Measurements from ENCODE around the gene SLC7A1. TPM values are rescaled to one million over a fixed set of nuclear protein-coding genes. Genes with fewer than 3 reads are reported as not detected.
A peak's percentile ranks its signal among the peaks of the same experiment; 100 is the strongest.
"Not testable (repeated sequence)": the region's sequence is repeated elsewhere in the genome, so short reads cannot be mapped to it uniquely, and the experiment has no call there.

Gene SLC7A1
- 10 to 100 TPM; 46.0 to 72.8 (median 50.8) TPM for total RNA-seq

- H3K4me3 ChIP-seq (ENCODE audit: low read depth, poor library complexity, severe bottlenecking) = peak within 1 kb of the TSS; percentile 93
- DNase-seq (ENCODE audit: low spot score in 2 of 2) = peak; percentile 57 to 94
- 1 to 3% methylated on average over 10 to 17 of the region's 98 CpGs for WGBS, 2 donors
- intact Hi-C loops (cut with DNase I; ENCODE audit: low total_unique reads) = no loop called here
- TF ChIP-seq CTCF (IDR thresholded peaks at IDR 0.05) = no peak
- peak in 1 of 2 donors; percentile 10 for TF ChIP-seq POLR2A (IDR thresholded peaks at IDR 0.05)
These were observed at the start of gene SLC7A1 for GRCh38 chr13:29595380-29596063. Gene SLC7A1, minus strand, starts transcription at chr13:29595688. Its CDS starts 59,500 bp downstream, at chr13:29536188.

DNA sequence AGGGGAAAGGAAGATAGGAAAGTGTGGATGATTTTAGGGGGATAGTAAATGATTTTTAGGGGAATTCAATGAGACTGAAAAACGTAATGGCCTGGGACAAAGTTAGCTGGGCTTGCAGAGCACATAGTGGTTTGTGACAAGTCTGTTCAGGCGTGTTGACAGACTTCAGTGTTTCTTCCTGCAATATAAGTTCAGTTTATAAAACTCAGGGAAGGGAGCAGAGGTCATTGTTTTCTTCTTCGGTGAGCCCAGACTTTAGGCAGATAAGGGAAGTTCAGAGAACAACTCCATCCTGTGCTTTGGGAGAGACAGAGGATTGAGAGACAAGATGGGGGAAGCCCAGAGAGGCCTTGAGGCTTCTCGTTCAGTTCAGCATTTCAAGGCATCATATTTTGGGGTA is 45.2 kb upstream of the SLC7A1 start:
- intact Hi-C loops (cut with DNase I; ENCODE audit: low total_unique reads) = no loop called here
- no peak for TF ChIP-seq POLR2A (IDR thresholded peaks at IDR 0.05)
- TF ChIP-seq CTCF (IDR thresholded peaks at IDR 0.05) = no peak
- no peak for DNase-seq (ENCODE audit: low spot score in 2 of 2)
- no peak overlapping the region for H3K4me3 ChIP-seq (ENCODE audit: low read depth, poor library complexity, severe bottlenecking)
- WGBS, 2 donors = 71 to 86% methylated on average over 4 of the region's 4 CpGs

DNA sequence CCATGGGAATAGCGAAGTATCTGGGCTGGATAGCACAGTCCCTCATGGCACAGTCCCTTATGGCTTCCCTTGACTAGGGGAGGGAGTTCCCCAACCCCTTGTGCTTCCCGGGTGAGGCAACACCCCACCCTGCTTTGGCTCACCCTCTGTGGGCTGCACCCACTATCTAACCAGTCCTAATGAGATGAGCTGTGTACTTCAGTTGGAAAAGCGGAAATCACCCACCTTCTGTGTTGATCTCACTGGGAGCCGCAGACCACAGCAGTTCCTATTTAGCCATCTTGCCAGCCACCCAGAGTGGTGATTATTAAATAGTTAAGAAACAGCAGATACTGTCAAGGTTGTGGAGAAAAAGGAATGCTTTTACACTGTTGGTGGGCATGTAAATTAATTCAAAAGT is 41.3 kb upstream of the SLC7A1 start:
- intact Hi-C loops (cut with DNase I; ENCODE audit: low total_unique reads); DNase-seq (ENCODE audit: low spot score in 2 of 2); H3K4me3 ChIP-seq (ENCODE audit: low read depth, poor library complexity, severe bottlenecking): not testable (repeated sequence)
- 68 to 88% methylated on average over 4 of the region's 4 CpGs for WGBS, 2 donors

GRCh38 chr13:29624997-29625396 is 29.5 kb upstream of the SLC7A1 start:
- intact Hi-C loops (cut with DNase I; ENCODE audit: low total_unique reads) = no loop called here
- TF ChIP-seq CTCF (IDR thresholded peaks at IDR 0.05) (no peak), POLR2A (IDR thresholded peaks at IDR 0.05) (no peak)
- WGBS, 2 donors = 80 to 100% methylated on average over 2 to 4 of the region's 5 CpGs
- no peak for DNase-seq (ENCODE audit: low spot score in 2 of 2)
- no peak overlapping the region for H3K4me3 ChIP-seq (ENCODE audit: low read depth, poor library complexity, severe bottlenecking)

DNA sequence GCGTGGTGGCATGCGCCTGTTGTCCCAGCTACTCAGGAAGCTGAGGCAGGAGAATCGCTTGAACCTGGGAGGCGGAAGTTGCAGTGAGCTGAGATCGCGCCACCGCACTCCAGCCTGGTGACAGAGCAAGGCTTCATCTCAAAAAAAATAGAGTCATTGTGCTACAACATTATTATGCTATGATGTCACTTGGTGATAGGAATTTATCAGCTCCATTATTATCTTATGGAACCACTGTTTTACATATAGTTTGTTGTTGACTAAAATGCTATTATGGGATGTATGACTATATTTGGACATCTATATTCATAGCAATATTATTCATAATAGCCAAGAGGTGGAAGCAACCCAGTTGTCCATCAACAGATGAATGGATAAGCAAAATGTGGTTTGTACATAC is 26.4 kb upstream of the SLC7A1 start:
- DNase-seq (ENCODE audit: low spot score in 2 of 2) = no peak
- H3K4me3 ChIP-seq (ENCODE audit: low read depth, poor library complexity, severe bottlenecking) = no peak overlapping the region
- no peak for TF ChIP-seq POLR2A (IDR thresholded peaks at IDR 0.05)
- TF ChIP-seq CTCF (IDR thresholded peaks at IDR 0.05) = no peak
- intact Hi-C loops (cut with DNase I; ENCODE audit: low total_unique reads) = no loop called here
- 93 to 98% methylated on average over 7 of the region's 7 CpGs for WGBS, 2 donors

GRCh38 chr13:29621051-29621800 is 25.7 kb upstream of the SLC7A1 start:
- TF ChIP-seq CTCF (IDR thresholded peaks at IDR 0.05) (no peak), POLR2A (IDR thresholded peaks at IDR 0.05) (no peak)
- no peak for DNase-seq (ENCODE audit: low spot score in 2 of 2)
- 95 to 97% methylated on average over 4 of the region's 4 CpGs for WGBS, 2 donors
- H3K4me3 ChIP-seq (ENCODE audit: low read depth, poor library complexity, severe bottlenecking) = no peak overlapping the region
- intact Hi-C loops (cut with DNase I; ENCODE audit: low total_unique reads) = no loop called here
